HG02973 (cell line): Measurements from ENCODE around the gene OTOF.

ENCODE experiments used
- ATAC-seq: cut with Tn5 transposase; IDR thresholded peaks from one replicate; pipeline ENCODE4 v1.9.1; 2021; ENCODE audit warnings: moderate library complexity; ENCODE audit not compliant: unreplicated experiment

The OTOF gene

GRCh38 chr2:26466662-26467310 lies 11.1 kb downstream of the OTOF start:
- no peak for ATAC-seq

GRCh38 chr2:26465981-26466471 lies 11.9 kb downstream of the OTOF start:
- ATAC-seq, result no peak

- no peak for ATAC-seq
Measured at GRCh38 chr2:26465266-26465925, 12.5 kb downstream of the OTOF start.

GRCh38 chr2:26464390-26465265 lies 13.3 kb downstream of the OTOF start:
- ATAC-seq, result no peak

- no peak for ATAC-seq
Measured at GRCh38 chr2:26463244-26464192, 14.4 kb downstream of the OTOF start.

- ATAC-seq, result no peak
Measured at GRCh38 chr2:26462511-26463243, 15.2 kb downstream of the OTOF start.

GRCh38 chr2:26462100-26462499 lies 15.8 kb downstream of the OTOF start:
- no peak for ATAC-seq

- ATAC-seq, result no peak
Measured at GRCh38 chr2:26461601-26462023, 16.3 kb downstream of the OTOF start.

GRCh38 chr2:26460613-26461031 lies 17.3 kb downstream of the OTOF start:
- ATAC-seq, result no peak

GRCh38 chr2:26459991-26460612 lies 17.8 kb downstream of the OTOF start:
- no peak for ATAC-seq

- ATAC-seq, result no peak
Measured at GRCh38 chr2:26458365-26459042, 19.4 kb downstream of the OTOF start.

- ATAC-seq, result no peak
Measured at GRCh38 chr2:26457695-26458364, 20.1 kb downstream of the OTOF start.

- no peak for ATAC-seq
Measured at GRCh38 chr2:26457251-26457666, 20.7 kb downstream of the OTOF start.

GRCh38 chr2:26456440-26457250 lies 21.3 kb downstream of the OTOF start:
- ATAC-seq, result no peak

- ATAC-seq, result no peak
Measured at GRCh38 chr2:26455670-26456439, 22.1 kb downstream of the OTOF start.

GRCh38 chr2:26455037-26455669 lies 22.8 kb downstream of the OTOF start:
- ATAC-seq, result no peak
